ENCODE data around the gene INSL3. TPM values are rescaled to one million over a fixed set of nuclear protein-coding genes. Genes with fewer than 3 reads are reported as not detected.
A peak's percentile ranks its signal among the peaks of the same experiment; 100 is the strongest.

INSL3 gene
- total and polyA plus RNA-seq, 2 of the 13 experiments (the other 11 are each of a cell fraction or from before 2014, with no cell fraction given), result 0.30 TPM; not detected in 1

GRCh38 chr19:17847538-17848366 lies 26.4 kb upstream of the INSL3 start, which contains the start of gene JAK3 (continued):
- TF ChIP-seq STAT5B (CRISPR knock-in tag; IDR thresholded peaks at IDR 0.05) (no peak), ATF1 (CRISPR knock-in tag; IDR thresholded peaks at IDR 0.05) (no peak), ZNF138 (CRISPR knock-in tag; IDR thresholded peaks at IDR 0.05; ENCODE audit: low read depth) (no peak), ZNF121 (CRISPR knock-in tag; IDR thresholded peaks at IDR 0.05) (no peak), ZNF230 (CRISPR knock-in tag; IDR thresholded peaks at IDR 0.05) (no peak), SAP130 (CRISPR knock-in tag; IDR thresholded peaks at IDR 0.05; ENCODE audit: low read depth) (peak; percentile 54), ZXDC (CRISPR knock-in tag; IDR thresholded peaks at IDR 0.05) (no peak), ZNF513 (CRISPR knock-in tag; conservative IDR thresholded peaks at IDR 0.05) (no peak), SNAPC2 (CRISPR knock-in tag; IDR thresholded peaks at IDR 0.05) (no peak), ZNF446 (CRISPR knock-in tag; IDR thresholded peaks at IDR 0.05) (no peak), FOXO1 (CRISPR knock-in tag; IDR thresholded peaks at IDR 0.05) (peak; percentile 32; the same call in 1 of the 2 replicates), ZNF367 (CRISPR knock-in tag; IDR thresholded peaks at IDR 0.05; ENCODE audit: borderline replicate concordance) (no peak), AGO1 (IDR thresholded peaks at IDR 0.05; ENCODE audit: low read depth, low read length, poor library complexity, severe bottlenecking) (no peak), GABPB1 (CRISPR knock-in tag; IDR thresholded peaks at IDR 0.05) (peak; percentile 89), ZNF549 (CRISPR knock-in tag; IDR thresholded peaks at IDR 0.05) (no peak), ZC3H4 (CRISPR knock-in tag; IDR thresholded peaks at IDR 0.05; ENCODE audit: borderline replicate concordance) (no peak), ZNF264 (CRISPR knock-in tag; IDR thresholded peaks at IDR 0.05) (no peak), NFAT5 (CRISPR knock-in tag; IDR thresholded peaks at IDR 0.05) (no peak), KMT2A (CRISPR knock-in tag; IDR thresholded peaks at IDR 0.05) (no peak), ZNF879 (CRISPR knock-in tag; IDR thresholded peaks at IDR 0.05) (no peak)
